ENCODE results near the gene WARS2.

WARS2 gene

GRCh38 chr1:118992868-118993699 lies 147.4 kb downstream of the WARS2 start:
- no peak for DNase-seq

DNA sequence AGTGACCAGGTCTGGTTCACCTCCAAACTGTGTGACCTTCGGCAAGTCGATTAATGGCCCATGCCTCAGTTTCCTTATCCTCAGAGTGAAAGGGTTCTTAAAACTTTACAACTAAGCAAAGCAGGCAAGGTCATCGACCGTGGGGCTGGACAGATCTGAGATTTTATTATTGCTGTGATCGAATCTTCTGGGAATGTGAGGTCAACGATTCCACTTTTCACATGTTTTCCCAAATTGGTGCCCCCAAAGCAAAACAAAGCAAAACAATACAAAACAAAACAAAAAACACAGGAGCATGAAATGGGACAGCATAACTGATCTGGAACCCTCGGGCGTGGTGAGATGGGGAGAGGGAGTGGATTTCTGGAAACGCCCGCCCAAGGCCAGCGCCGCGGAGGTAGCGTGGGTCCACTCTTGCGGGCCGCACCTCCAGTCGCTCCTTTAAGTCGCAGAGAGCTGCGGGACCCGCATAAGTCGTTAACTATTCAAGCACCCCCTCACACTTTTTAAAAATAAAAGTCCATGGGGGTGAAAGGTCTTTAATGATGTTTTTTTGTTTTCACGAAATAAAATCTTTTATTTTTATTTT lies 148.1 kb downstream of the WARS2 start:
- no peak for DNase-seq

DNA sequence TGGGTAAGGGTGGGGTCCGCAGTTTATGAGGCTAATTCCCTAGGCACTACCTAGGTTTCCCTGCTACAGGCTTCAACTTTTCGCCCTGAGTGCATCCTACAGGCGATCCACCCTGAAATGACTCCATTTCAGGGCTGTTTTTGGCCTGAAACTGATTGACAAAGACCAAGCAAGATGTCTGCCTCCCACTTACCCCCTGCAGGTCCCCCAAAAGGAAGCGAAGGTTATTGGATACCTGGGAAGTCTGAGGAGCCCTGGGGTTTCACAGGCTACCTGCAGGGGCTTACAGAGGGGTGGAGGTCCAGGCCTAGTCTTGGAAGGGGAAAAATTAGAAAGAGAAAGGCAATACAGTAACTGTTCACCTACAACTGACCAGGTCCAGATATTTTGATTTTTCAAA lies 149.0 kb downstream of the WARS2 start:
- DNase-seq = no peak

- no peak for DNase-seq
Observed at GRCh38 chr1:118990513-118991152, 149.8 kb downstream of the WARS2 start.

GRCh38 chr1:118989878-118990378 lies 150.5 kb downstream of the WARS2 start:
- peak; percentile 73 for DNase-seq

- DNase-seq = no peak
Observed at GRCh38 chr1:118989006-118989815, 151.2 kb downstream of the WARS2 start.

DNA sequence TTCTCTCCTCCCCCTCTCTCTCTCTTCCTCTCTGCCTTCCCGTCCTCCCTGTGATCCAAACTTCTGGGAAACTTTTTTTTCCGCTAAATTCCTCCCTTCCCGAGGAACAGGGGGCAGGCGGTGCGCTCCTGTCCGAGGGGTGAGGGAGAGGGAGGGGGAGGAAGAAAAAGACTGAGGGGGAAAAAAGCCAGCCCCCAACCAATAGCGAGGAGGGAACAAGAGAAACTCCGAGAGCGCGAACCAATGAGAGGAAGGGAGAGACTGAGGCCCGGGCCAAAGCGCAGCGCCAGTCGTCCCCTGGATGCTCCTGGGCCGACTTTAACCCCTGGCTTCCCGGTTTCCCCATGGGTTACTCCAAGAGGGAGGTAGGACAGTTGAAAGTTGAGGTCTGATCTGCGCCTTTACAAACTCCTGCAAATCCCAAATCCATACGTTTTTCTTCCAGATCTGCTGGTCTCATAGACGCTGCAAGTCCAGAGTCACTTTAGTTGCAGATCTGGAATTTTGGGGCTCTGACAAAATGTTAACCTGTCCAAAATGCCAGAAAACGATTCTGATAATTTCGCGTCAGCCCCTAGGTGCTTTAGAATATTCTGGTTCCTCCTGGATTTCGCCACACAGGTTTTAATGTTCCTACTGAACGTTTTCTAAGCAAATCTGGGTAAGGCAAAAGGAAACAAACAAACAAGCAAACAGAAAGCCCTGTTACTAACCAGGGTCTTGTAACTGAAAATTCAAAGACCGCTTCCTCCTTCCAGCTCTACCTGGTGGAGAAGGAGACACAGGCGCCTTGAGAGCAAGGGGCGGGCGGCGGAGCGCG lies 152.1 kb downstream of the WARS2 start, which contains the start of gene TBX15:
TBX15 (minus strand) TSS at position 158 of the 820 bp plus-strand sequence. CDS start 548 bp downstream, outside the sequence.
- no peak for DNase-seq

DNA sequence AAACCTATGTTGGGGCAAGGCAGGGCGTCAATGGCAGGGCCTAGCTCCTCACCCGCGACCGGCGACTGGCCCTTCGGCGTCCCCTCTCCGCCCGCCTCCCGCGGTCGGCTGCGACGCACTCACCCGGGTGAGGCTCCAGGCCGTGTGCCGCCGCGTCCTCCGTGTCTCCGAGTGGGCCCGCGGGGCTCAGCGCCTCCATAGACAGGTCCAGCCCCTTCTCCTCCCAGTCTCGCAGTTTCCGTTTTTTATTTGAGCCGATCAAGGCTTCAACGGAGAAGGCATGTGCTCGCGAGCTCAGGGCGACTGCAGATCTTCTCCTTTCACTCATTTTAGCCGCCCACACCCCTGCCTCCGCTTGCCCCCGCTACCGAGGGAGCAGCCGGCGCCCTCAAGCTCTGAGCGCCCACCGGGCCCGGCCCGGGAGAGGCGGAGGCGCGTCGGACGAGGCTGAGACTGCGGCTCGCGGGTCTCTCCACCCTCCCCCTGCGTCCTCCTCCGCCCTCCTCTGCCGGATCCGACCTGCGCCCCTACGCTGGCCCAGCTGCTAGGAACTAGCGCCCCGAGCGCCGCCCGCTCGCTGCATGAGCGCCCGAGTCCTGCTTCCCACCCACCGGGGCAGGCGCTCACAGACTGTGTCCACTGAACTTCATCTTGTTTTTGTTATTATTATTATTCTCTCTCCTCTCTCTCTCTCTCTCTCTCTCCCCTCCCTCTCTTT lies 152.8 kb downstream of the WARS2 start:
- no peak for DNase-seq

DNA sequence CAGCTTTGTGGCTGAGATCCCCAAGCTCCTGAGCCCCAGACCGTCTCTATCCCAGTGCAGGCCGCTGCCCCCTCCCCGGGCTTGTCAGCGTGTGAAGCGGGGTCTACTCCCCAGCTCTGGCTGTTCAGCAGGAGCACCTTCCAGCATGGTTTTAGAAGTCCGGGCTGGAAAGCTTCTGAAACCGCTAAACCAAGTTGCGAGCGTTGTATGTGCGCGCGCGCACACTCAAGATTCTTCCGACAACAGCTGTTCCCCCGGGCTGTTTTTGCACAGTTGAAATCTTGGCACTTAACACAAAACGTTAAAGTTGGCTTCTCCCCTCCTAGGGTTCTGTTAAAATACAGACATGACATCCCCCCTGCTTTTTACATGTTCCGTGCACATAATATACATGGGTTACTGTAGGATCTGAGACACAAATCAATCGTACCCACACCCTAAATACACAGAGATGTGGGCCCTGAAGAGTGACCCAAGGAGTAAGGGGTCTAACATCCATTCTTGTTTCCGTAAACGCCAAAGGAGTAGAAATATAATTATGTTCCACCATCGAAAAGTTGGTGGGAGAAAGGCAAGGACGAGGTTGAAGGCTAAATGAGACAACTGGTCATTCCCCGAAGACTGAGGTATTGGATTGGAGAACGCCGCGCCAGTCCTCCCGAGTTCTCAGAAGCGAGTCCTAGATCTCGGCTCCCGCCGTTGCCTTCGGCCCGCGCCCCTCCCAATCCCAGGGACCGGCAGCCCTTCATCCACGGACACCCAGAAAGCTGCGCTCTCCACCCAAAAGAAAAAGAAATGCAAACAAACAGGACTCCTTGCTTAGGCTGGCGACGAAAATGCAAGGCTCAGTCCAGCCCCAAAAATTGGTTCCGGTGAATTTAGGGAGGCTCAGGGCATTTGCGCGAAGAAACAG lies 153.6 kb downstream of the WARS2 start:
- DNase-seq = no peak

GRCh38 chr1:118985640-118986554 lies 154.6 kb downstream of the WARS2 start:
- no peak for DNase-seq

DNA sequence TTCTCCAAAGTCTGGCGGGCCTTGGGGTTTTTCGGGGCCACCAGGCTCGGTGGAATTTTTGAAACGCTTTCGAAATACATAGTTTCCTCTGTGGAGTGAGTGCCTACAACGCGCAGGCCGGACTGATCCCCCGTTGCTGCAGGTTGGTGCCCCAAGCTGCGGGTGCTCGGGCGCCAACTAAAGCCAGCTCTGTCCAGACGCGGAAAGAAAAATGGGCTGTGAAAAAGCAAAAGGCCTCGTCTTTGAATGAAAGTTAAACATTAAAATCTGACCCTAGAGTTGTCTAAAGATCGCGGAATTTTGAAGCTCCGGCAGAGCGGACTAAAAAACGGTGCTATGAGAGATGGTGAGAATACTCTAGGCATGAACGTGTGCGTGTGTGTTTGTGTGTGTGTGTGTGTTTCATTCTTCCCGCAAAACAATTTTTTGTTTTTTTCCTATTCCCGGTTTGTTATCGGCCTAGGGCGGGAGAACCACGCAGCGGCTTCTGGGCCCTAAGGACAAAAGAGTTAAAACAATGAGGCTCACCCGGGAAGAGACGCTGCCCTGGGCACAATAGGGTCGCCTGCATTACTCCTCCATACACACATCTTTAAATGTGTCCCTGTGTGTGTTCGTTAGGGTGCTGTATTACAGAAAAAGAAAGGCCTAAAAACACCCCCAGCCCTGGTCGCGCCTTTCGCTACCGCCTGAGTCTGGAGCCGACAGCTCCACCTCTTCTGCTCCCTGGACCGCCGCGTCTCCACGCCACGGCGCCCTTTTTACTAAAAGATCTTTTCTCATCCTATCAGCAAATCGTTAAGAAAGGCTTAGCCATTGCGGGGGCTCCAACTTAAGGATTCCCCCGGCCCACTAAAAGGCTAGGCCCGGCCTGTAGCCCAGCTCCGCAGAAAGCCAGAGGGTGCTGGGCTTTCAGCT lies 155.5 kb downstream of the WARS2 start:
- no peak for DNase-seq

- DNase-seq = no peak
Observed at GRCh38 chr1:118984086-118984721, 156.2 kb downstream of the WARS2 start.

GRCh38 chr1:118983558-118984041 lies 156.9 kb downstream of the WARS2 start:
- DNase-seq = no peak

- DNase-seq = no peak
Observed at GRCh38 chr1:118982821-118983557, 157.5 kb downstream of the WARS2 start.

GRCh38 chr1:118982266-118982665 lies 158.2 kb downstream of the WARS2 start:
- no peak for DNase-seq

- no peak for DNase-seq
Observed at GRCh38 chr1:118981436-118981835, 159.0 kb downstream of the WARS2 start.
